HepG2 (cell line): ENCODE measurements around the gene TSC22D4. TPM values are rescaled to one million over a fixed set of nuclear protein-coding genes. Genes with fewer than 3 reads are reported as not detected.

Source experiments
- HDAC2 ChIP-seq: sonication (generic); formaldehyde crosslinking; IDR thresholded peaks from 2 replicates; pipeline ENCODE4 v1.4.0; 2020; ENCODE audit warnings: missing genetic modification reagents
- ISL2 ChIP-seq: sonication (generic); formaldehyde crosslinking; IDR thresholded peaks from 2 replicates; pipeline ENCODE4 v1.5.0; 2020; ENCODE audit warnings: missing genetic modification reagents
- KDM4B ChIP-seq: sonication (generic); formaldehyde crosslinking; IDR thresholded peaks from 2 replicates; pipeline ENCODE4 v1.4.0; 2020; ENCODE audit warnings: missing genetic modification reagents
- NFE2 ChIP-seq: sonication (generic); formaldehyde crosslinking; IDR thresholded peaks from 2 replicates; pipeline ENCODE4 v1.4.0; 2020; ENCODE audit warnings: missing genetic modification reagents
- PAX8 ChIP-seq: sonication (generic); formaldehyde crosslinking; IDR thresholded peaks from 2 replicates; pipeline ENCODE4 v1.8.0; 2022; ENCODE audit warnings: mild to moderate bottlenecking, missing genetic modification reagents, borderline replicate concordance
- POLR2G ChIP-seq: fragments of 200-400 bp; formaldehyde crosslinking; IDR thresholded peaks from 2 replicates; pipeline ENCODE4 v1.6.1; 2018; ENCODE audit warnings: mild to moderate bottlenecking, low read depth, low read length, moderate library complexity
- SKI ChIP-seq: fragments of 450-650 bp; IDR thresholded peaks from one replicate; pipeline ENCODE4 v1.6.1; 2018; ENCODE audit warnings: mild to moderate bottlenecking; ENCODE audit not compliant: partially characterized antibody
- SNAPC2 ChIP-seq: sonication (generic); formaldehyde crosslinking; IDR thresholded peaks from 2 replicates; pipeline ENCODE4 v1.8.1; 2022; ENCODE audit warnings: mild to moderate bottlenecking, missing genetic modification reagents
- ZBTB1 ChIP-seq: sonication (generic); formaldehyde crosslinking; IDR thresholded peaks from 2 replicates; pipeline ENCODE4 v1.4.0; 2020; ENCODE audit warnings: missing genetic modification reagents, borderline replicate concordance
- ZFP90 ChIP-seq: sonication (generic); formaldehyde crosslinking; IDR thresholded peaks from 2 replicates; pipeline ENCODE4 v1.8.0; 2022; ENCODE audit warnings: missing genetic modification reagents, mild to moderate bottlenecking, inconsistent platforms, borderline replicate concordance
- ZNF160 ChIP-seq: sonication (generic); formaldehyde crosslinking; IDR thresholded peaks from 2 replicates; pipeline ENCODE4 v1.8.0; 2022; ENCODE audit warnings: mild to moderate bottlenecking, inconsistent platforms, missing genetic modification reagents
- ZNF260 ChIP-seq: sonication (generic); formaldehyde crosslinking; IDR thresholded peaks from 2 replicates; pipeline ENCODE4 v1.4.0; 2020; ENCODE audit warnings: missing genetic modification reagents, low read depth, mild to moderate bottlenecking, borderline replicate concordance
- ZNF329 ChIP-seq: sonication (generic); formaldehyde crosslinking; IDR thresholded peaks from 2 replicates; pipeline ENCODE4 v1.9.0; 2021; ENCODE audit warnings: low read depth, mild to moderate bottlenecking, missing genetic modification reagents
- ZNF432 ChIP-seq: sonication (generic); formaldehyde crosslinking; IDR thresholded peaks from 2 replicates; pipeline ENCODE4 v1.5.0; 2020; ENCODE audit warnings: missing genetic modification reagents, mild to moderate bottlenecking, borderline replicate concordance
- ZNF619 ChIP-seq: sonication (generic); formaldehyde crosslinking; IDR thresholded peaks from 2 replicates; pipeline ENCODE4 v1.4.0; 2020; ENCODE audit warnings: mild to moderate bottlenecking, missing genetic modification reagents
- ZNF629 ChIP-seq: sonication (generic); formaldehyde crosslinking; conservative IDR thresholded peaks from 2 replicates; pipeline ENCODE4 v1.5.0; 2020; ENCODE audit warnings: missing genetic modification reagents
- polyA plus RNA-seq, 8 experiments: library from polyadenylated mRNA; depleted of rRNA in 3 of 8; stranded (reverse) in 7 of 8; unstranded in 1 of 8; fragments of >200 nt; fragmentation: Illumina TruSeq in 4 of 8; extraction: Trizol in 4 of 8; gene quantifications; 2 replicates each; pipeline versions ENCODE4 v1.2.1 to v1.2.3, GENCODE V29; 2011 to 2016; ENCODE audit warnings: low read depth in 4 of 8, missing spikeins in 1 of 8, mixed read lengths in 1 of 8; ENCODE audit not compliant: insufficient read depth in 1 of 8
- total RNA-seq, 5 experiments: library from RNA; depleted of rRNA; stranded (reverse); fragments of >200 nt; fragmentation: Illumina TruSeq; extraction: Trizol; gene quantifications; 2 replicates each; pipeline ENCODE4 v1.2.3, GENCODE V29; 2016; ENCODE audit warnings: low read depth in 1 of 5
- TF ChIP-seq, protein P1 (sequence below): IDR thresholded peaks from 2 replicates; pipeline ENCODE4 v1.6.1; 2016
- TF ChIP-seq, protein P2 (sequence below): sonication (generic); formaldehyde crosslinking; IDR thresholded peaks from 2 replicates; pipeline ENCODE4 v1.9.0; 2021; ENCODE audit warnings: missing genetic modification reagents, borderline replicate concordance
- TF ChIP-seq, protein P3 (sequence below): IDR thresholded peaks from 2 replicates; pipeline ENCODE4 v1.4.0; 2020; ENCODE audit warnings: mild to moderate bottlenecking, missing genetic modification reagents
- TF ChIP-seq, protein P4 (sequence below): sonication (generic); formaldehyde crosslinking; conservative IDR thresholded peaks from 2 replicates; pipeline ENCODE4 v1.8.0; 2022; ENCODE audit warnings: missing genetic modification reagents

TSC22D4 gene
- total and polyA plus RNA-seq, 2 of the 13 experiments (the other 11 are each of a cell fraction or from before 2014, with no cell fraction given) = 7.7 to 8.7 TPM

DNA sequence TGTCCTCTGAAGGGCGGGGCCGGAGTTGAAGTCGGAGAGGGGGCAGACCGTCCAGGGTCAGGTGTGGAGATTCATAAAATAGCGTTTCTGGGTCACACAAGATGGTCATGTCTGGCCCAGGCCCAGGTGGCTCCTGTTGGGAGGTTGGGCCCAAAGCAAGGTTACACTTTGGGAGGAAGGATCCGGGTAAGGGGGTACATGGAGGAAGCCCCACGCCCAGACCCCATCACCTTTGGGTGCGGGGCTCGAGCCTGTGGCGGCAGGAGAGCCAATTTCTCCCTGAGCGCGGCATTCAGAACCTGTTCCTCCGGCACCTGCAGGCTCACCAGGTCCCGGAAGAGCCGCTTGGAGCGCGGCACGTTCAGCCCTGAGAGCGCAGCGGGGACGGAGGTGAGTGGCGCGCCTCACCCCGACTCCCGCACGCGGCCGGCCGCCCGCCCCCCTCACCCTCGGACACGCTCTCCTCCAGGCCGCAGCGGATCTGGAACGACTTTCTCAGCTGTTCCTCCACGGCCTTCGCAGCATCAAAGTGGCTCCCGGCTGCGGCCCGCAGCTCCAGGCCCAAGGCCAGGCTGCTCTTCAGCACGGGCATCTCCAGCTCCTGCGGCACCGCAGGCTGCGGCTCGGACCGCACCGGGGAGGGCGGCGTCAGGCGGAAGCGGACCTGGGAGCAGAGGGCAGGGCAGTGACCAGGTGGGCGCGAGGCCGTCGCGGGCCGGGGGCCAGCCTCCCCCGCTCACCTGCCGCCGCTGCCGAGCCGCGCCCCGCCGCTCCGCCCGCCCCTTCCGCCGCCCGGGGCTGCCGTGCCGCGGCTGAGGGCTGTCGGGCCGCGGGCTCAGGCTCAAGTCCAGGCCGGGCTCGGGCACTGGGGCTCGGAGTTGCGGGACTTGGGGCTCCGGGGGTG is 43.4 kb downstream of the TSC22D4 start (continued):
- TF ChIP-seq, protein P1, sequence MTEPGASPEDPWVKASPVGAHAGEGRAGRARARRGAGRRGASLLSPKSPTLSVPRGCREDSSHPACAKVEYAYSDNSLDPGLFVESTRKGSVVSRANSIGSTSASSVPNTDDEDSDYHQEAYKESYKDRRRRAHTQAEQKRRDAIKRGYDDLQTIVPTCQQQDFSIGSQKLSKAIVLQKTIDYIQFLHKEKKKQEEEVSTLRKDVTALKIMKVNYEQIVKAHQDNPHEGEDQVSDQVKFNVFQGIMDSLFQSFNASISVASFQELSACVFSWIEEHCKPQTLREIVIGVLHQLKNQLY = no peak
- no peak for TF ChIP-seq ISL2 (CRISPR knock-in tag)
- peak; percentile 68 for TF ChIP-seq ZNF160 (CRISPR knock-in tag)
- TF ChIP-seq, protein P2, sequence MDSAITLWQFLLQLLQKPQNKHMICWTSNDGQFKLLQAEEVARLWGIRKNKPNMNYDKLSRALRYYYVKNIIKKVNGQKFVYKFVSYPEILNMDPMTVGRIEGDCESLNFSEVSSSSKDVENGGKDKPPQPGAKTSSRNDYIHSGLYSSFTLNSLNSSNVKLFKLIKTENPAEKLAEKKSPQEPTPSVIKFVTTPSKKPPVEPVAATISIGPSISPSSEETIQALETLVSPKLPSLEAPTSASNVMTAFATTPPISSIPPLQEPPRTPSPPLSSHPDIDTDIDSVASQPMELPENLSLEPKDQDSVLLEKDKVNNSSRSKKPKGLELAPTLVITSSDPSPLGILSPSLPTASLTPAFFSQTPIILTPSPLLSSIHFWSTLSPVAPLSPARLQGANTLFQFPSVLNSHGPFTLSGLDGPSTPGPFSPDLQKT (CRISPR knock-in tag) = no peak
- TF ChIP-seq ZNF619 (CRISPR knock-in tag) = no peak
- no peak for TF ChIP-seq ZNF629 (CRISPR knock-in tag)
- TF ChIP-seq ZNF432 (CRISPR knock-in tag) = no peak
- peak; percentile 77 for TF ChIP-seq SNAPC2
- TF ChIP-seq, protein P3, sequence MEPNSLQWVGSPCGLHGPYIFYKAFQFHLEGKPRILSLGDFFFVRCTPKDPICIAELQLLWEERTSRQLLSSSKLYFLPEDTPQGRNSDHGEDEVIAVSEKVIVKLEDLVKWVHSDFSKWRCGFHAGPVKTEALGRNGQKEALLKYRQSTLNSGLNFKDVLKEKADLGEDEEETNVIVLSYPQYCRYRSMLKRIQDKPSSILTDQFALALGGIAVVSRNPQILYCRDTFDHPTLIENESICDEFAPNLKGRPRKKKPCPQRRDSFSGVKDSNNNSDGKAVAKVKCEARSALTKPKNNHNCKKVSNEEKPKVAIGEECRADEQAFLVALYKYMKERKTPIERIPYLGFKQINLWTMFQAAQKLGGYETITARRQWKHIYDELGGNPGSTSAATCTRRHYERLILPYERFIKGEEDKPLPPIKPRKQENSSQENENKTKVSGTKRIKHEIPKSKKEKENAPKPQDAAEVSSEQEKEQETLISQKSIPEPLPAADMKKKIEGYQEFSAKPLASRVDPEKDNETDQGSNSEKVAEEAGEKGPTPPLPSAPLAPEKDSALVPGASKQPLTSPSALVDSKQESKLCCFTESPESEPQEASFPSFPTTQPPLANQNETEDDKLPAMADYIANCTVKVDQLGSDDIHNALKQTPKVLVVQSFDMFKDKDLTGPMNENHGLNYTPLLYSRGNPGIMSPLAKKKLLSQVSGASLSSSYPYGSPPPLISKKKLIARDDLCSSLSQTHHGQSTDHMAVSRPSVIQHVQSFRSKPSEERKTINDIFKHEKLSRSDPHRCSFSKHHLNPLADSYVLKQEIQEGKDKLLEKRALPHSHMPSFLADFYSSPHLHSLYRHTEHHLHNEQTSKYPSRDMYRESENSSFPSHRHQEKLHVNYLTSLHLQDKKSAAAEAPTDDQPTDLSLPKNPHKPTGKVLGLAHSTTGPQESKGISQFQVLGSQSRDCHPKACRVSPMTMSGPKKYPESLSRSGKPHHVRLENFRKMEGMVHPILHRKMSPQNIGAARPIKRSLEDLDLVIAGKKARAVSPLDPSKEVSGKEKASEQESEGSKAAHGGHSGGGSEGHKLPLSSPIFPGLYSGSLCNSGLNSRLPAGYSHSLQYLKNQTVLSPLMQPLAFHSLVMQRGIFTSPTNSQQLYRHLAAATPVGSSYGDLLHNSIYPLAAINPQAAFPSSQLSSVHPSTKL (CRISPR knock-in tag) = peak; percentile 19; the same call in 1 of the 2 replicates
- no peak for TF ChIP-seq SKI
- TF ChIP-seq ZFP90 (CRISPR knock-in tag) = no peak
- no peak for TF ChIP-seq PAX8 (CRISPR knock-in tag)
- no peak for TF ChIP-seq KDM4B (CRISPR knock-in tag)
- TF ChIP-seq ZNF329 (CRISPR knock-in tag) = no peak
- TF ChIP-seq ZBTB1 (CRISPR knock-in tag) = 0 out of 2 replicates have a peak, but pooled peaks have one; percentile 41
- no peak for TF ChIP-seq ZNF260
- TF ChIP-seq, protein P4, sequence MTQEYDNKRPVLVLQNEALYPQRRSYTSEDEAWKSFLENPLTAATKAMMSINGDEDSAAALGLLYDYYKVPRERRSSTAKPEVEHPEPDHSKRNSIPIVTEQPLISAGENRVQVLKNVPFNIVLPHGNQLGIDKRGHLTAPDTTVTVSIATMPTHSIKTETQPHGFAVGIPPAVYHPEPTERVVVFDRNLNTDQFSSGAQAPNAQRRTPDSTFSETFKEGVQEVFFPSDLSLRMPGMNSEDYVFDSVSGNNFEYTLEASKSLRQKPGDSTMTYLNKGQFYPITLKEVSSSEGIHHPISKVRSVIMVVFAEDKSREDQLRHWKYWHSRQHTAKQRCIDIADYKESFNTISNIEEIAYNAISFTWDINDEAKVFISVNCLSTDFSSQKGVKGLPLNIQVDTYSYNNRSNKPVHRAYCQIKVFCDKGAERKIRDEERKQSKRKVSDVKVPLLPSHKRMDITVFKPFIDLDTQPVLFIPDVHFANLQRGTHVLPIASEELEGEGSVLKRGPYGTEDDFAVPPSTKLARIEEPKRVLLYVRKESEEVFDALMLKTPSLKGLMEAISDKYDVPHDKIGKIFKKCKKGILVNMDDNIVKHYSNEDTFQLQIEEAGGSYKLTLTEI = no peak
- TF ChIP-seq POLR2G = peak; percentile 67
- TF ChIP-seq NFE2 (CRISPR knock-in tag) = no peak
- TF ChIP-seq HDAC2 (CRISPR knock-in tag) = no peak
